ENCODE measurements around the gene LRRC4. TPM values are rescaled to one million over a fixed set of nuclear protein-coding genes. Genes with fewer than 3 reads are reported as not detected.

The LRRC4 gene
- total RNA-seq, 2 experiments from 2014 or later: not detected

Other genes starting within 250 kb of the LRRC4 start
- gene LEP, start 209.8 kb upstream of the LRRC4 start, total RNA-seq: not detected